Esophagus muscularis mucosa (tissue), 4 donors: ENCODE measurements around the gene ZAR1L.

Experiments
- EP300 ChIP-seq: sonication (generic); formaldehyde crosslinking; IDR thresholded peaks from one replicate; pipeline ENCODE4 v1.6.1; 2017; ENCODE audit warnings: antibody characterized with exemption
- POLR2A ChIP-seq: fragments of 450-650 bp; IDR thresholded peaks from one replicate; pipeline ENCODE4 v1.6.1; 2017; ENCODE audit warnings: antibody characterized with exemption, moderate library complexity, mild to moderate bottlenecking, low read depth
- POLR2AphosphoS5 ChIP-seq, 2 donors: sonication (generic); formaldehyde crosslinking; IDR thresholded peaks; one replicate each; pipeline ENCODE4 v1.6.1; 2017; ENCODE audit warnings: antibody characterized with exemption in 2 of 2
- TF ChIP-seq, protein P1 (sequence below), 3 experiments: fragments of 200-600 bp in 2 of 3; fragments of 450-650 bp in 1 of 3; sonication (generic) in 2 of 3; IDR thresholded peaks; one replicate each; pipeline ENCODE4 v1.5.1; 2017 to 2019; ENCODE audit warnings: antibody characterized with exemption in 3 of 3, mild to moderate bottlenecking in 2 of 3, moderate library complexity in 1 of 3

DNA sequence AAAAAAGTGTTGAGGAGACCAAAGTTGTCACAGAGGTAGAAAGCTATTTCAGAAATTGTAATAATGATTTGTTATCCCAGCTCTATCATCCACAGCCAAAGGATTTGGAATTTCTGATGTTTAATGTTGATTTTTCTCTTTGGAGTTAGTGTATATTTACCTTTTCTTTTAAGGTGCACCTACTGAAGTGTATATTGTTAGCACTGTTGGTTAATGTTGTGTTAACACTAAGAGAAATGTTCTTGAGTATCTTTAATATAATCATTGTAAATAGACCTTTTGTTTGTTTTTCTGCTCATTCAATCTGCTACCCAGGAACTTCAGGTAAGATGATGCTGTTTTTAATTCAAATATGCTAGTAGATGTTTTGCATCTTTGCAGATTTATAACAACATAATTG lies 57.5 kb downstream of the ZAR1L start:
- TF ChIP-seq POLR2A (no peak), POLR2AphosphoS5 (IDR thresholded peaks at IDR 0.05) (no peak), EP300 (no peak)
- TF ChIP-seq, protein P1, sequence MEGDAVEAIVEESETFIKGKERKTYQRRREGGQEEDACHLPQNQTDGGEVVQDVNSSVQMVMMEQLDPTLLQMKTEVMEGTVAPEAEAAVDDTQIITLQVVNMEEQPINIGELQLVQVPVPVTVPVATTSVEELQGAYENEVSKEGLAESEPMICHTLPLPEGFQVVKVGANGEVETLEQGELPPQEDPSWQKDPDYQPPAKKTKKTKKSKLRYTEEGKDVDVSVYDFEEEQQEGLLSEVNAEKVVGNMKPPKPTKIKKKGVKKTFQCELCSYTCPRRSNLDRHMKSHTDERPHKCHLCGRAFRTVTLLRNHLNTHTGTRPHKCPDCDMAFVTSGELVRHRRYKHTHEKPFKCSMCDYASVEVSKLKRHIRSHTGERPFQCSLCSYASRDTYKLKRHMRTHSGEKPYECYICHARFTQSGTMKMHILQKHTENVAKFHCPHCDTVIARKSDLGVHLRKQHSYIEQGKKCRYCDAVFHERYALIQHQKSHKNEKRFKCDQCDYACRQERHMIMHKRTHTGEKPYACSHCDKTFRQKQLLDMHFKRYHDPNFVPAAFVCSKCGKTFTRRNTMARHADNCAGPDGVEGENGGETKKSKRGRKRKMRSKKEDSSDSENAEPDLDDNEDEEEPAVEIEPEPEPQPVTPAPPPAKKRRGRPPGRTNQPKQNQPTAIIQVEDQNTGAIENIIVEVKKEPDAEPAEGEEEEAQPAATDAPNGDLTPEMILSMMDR (IDR thresholded peaks at IDR 0.05), result no peak
